C4-2B (cell line): Measurements from ENCODE around the gene KCNMB2.

ENCODE experiments used
- CTCF ChIP-seq: fragments of 450-650 bp; conservative IDR thresholded peaks from 2 replicates; pipeline ENCODE4 v1.5.1; 2017; ENCODE audit warnings: mild to moderate bottlenecking
- ZFX ChIP-seq: fragments of 450-650 bp; IDR thresholded peaks from 2 replicates; pipeline ENCODE4 v1.6.1; 2017

GRCh38 chr3:178545337-178545736 is 9.1 kb downstream of the KCNMB2 start:
- TF ChIP-seq CTCF (no peak), ZFX (no peak)
